Head of caudate nucleus (tissue), 42 donors: ENCODE data around the gene PAK6.
A peak's percentile ranks its signal among the peaks of the same experiment; 100 is the strongest.

Source experiments
- DNase-seq, 42 donors: peaks; one replicate each; pipeline versions ENCODE4 v3.0.0 to v3.0.0-alpha.2; 2020 to 2021; ENCODE audit warnings: mixed read lengths in 7 of 42
- intact Hi-C: fragments of 100-400 bp; cut with DNase I; formaldehyde crosslinking; loops from one replicate; pipeline ENCODE4 v1.15.0; 2022

The PAK6 gene

DNA sequence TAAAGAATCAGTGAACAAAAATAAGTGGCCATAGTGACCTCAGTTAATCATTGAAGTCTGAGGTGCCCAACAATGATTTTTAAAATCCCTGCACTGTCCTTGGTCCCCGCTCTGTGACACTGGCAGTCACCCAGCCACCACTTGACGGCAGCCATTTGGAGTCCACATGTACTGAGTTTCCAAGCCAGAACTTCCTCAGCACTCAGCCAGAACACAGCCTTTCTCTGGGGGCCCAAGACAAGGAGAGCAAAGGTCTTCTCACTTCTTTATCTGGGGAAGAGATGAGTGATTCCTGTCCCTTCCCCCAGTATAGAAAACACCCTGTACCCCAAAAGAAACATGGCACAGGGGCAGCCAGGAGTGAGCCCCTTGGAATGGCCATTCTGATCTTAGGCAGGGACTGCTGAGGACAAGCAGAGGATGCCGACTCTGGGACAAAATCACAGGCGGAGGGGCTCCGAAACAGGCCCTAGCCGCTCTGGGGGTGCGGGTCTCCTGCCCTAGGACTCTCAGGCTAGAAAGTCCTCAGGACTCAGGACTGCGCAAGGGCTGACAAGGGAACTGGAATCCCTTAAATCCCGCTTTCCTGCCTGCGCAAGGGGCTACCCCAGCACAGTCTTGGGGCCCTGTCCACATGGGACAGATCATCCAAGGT lies 12.8 kb downstream of the PAK6 start:
- DNase-seq, result no peak
- intact Hi-C loops, result no loop called here

DNA sequence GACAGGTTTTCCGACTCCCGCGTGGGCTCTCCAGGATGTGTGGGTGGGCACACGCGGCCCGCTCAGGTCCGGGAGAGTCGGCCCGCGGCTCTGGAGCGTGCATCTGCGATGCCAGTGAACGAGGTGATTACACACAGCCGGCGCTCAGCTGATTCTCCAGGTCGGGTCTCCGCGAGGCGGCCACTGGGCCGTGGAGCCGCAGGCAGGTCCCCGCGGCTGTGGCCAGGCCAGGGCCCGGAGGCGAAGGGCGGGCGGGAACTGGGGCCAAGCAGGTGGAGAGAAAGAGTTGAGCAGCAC lies 13.2 kb downstream of the PAK6 start:
- intact Hi-C loops, result no loop called here
- no peak for DNase-seq

GRCh38 chr15:40252438-40253166 lies 13.7 kb downstream of the PAK6 start:
- no peak for DNase-seq
- intact Hi-C loops, result no loop called here

GRCh38 chr15:40253167-40253790 lies 14.4 kb downstream of the PAK6 start:
- intact Hi-C loops, result no loop called here

GRCh38 chr15:40254452-40254851 lies 15.6 kb downstream of the PAK6 start:
- DNase-seq, result no peak
- intact Hi-C loops, result no loop called here

More at GRCh38 chr15:40253167-40253790, 14.4 kb downstream of the PAK6 start:
- no peak for DNase-seq

DNA sequence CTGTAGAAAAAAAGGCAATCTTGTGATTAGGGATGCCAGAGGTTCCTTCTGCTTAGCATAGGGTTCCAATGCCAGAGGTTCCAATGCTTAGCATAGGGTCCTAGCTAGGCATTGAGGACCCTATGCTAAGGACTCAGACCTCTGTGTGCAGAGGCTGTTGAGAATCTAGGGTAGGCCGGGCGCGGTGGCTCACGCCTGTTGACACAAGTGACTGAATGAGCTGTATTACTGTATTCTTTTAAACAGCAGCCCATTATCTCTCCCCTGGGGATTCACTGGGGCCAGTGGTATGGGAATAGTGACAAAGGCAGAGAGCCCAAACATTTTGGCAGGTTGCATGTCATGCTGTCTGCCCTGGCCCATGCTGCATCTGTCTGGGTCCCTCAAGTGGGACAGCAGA lies 16.2 kb downstream of the PAK6 start:
- DNase-seq, result no peak
- intact Hi-C loops, result no loop called here

- peak in 11 of 42 donors; percentile 40 to 75 (median 50) for DNase-seq
- intact Hi-C loops, result no loop called here
Measured at GRCh38 chr15:40256638-40257235, 17.9 kb downstream of the PAK6 start.

DNA sequence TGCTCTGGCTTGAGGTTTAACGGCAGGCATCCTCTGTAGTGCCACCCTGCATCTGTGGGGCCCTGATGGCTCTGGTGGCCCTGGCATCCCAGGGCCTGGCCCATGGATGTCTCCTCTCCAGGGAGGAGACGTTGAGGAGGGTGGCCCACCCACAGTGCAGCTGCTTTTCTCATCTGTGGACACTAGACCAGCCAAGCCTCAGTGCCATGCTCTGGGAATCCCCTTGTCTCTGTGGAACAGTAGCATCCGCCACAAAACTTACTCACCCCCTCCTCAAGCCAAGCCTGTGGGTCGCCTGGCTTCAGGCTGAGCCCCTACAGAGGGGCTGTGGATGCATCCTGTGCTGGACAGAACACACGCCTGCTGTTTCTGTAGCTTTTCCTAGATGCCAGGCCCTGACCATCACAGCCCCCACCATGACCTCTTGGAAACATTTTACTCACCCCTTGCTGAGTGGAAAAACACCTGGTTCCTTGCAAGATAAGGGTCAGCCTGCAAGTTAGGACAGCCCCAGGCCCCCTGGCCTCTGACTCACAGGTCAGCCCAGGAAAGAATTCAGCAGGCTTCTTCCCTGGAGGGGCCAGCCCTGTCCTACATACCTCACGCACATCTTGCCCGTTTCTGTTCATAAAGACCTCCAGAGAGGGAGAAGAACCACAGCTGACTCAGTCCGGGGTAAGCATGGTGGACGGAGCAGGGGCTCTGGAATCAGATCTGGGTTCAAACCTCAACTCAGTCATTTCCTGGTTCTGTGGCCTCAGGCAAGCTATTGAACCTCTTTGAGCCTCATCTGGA lies 19.0 kb downstream of the PAK6 start:
- intact Hi-C loops, result no loop called here
- no peak for DNase-seq

- DNase-seq, result no peak
- intact Hi-C loops, result no loop called here
Measured at GRCh38 chr15:40258544-40258943, 19.7 kb downstream of the PAK6 start.

DNA sequence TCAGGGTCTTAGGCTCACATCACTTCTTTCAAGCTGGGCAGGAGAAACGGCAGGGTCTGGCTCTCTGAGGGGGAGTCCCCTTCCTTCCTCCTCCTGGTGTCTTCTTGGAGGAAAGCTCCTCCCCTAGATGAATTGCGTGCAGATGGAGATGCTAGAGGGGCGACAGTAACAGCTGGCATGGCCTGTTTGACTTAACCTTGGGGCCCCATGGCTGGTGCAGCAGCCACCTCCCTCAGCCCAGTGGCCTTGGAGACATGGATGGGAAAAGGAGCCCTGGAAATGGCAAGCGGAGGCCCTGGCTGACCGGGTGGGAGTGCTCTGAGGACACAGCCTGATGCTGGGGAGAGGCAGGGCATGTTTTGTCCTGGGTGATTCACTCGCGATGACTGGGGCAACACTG lies 20.2 kb downstream of the PAK6 start:
- intact Hi-C loops, result no loop called here
- DNase-seq, result no peak

DNA sequence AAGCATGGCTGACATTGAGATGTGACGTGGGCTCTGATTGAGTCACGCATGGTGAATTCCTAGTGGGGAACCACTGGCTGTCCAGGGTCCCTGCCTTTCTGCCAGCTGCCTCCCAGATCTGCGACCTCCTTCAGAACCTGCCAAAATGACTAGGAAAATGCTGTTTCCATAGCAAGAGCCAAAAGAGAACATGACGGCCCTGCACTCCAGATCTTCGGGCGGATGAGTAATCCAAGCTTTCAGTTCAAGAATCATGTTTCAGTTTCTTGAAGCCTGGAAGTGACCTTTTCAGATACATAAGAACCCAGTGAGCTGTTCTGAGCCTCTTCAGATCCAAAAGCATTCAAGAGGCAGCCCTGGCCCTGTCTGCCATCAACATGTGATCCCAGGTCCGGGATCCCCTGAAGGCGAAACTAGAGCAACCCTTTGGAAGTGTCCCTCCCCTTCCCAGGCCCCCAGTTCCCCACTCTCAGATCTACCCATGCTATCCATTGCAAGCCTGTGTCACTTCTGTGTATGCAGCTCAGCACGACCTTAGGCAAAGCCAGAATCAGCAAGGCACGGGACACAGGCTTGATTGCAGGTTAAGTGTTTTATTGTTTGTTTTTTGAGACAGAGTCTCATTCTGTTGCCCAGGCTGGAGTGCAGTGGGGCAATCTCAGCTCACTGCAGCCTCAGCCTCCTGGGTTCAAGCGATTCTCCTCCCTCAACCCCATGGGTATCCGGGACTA lies 24.3 kb downstream of the PAK6 start:
- intact Hi-C loops, result no loop called here
- DNase-seq, result no peak

DNA sequence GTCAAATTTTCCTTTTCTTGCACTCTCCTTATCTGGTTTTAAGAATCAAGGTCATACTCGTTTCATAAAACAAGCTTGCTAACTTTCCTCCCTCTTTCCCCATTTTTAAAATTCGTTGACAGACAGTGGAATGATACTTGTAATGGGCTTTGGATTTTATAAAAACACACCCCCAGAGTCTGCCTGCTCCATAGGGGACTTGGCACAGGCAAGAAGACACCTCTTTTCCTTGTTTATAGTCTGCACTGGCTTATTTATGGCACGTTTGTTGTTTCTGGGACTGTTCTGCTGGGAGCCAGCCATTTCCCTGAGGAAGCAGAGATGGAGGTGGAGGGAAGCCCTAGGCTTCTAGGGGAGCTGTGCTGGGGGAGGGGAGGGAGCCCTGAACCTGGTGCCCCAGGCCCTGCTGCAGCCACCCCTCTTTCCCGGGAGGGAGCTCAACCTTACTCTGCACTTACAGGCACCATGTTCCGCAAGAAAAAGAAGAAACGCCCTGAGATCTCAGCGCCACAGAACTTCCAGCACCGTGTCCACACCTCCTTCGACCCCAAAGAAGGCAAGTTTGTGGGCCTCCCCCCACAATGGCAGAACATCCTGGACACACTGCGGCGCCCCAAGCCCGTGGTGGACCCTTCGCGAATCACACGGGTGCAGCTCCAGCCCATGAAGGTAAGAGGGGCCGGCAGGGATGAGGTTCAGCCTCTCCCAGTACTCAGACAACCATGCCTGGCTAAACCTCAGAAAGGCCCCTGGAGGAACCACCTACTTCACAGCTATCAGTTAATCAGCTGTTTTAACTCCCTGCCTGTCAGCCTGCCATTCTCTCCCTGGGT lies 25.7 kb downstream of the PAK6 start:
- no peak for DNase-seq
- intact Hi-C loops, result no loop called here

DNA sequence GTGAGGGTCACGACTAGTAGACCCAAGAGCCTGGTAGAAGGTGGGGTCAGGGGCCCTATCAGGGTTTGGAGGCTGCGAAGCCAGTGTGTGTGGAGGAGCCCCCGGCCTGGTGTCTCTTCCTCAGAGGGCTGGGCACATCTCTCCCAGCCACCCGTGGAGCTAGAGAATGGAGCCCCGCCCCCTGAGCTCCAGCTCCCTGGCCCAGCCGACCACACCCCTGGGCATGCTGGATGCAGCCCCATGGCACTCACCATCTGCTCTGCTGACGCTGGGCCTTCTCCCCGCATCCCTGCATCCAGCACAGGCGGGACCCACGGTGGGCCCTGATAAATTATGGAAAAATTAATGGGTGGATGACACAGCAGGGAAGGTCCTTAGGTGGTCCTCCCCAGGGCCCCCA lies 26.5 kb downstream of the PAK6 start:
- no peak for DNase-seq
- intact Hi-C loops, result no loop called here

- intact Hi-C loops, result no loop called here
- DNase-seq, result no peak
Measured at GRCh38 chr15:40265875-40266274, 27.0 kb downstream of the PAK6 start.

- intact Hi-C loops, result no loop called here
- peak in 30 of 42 donors; percentile 20 to 88 (median 62) for DNase-seq
Measured at GRCh38 chr15:40266828-40267304, 28.0 kb downstream of the PAK6 start.

DNA sequence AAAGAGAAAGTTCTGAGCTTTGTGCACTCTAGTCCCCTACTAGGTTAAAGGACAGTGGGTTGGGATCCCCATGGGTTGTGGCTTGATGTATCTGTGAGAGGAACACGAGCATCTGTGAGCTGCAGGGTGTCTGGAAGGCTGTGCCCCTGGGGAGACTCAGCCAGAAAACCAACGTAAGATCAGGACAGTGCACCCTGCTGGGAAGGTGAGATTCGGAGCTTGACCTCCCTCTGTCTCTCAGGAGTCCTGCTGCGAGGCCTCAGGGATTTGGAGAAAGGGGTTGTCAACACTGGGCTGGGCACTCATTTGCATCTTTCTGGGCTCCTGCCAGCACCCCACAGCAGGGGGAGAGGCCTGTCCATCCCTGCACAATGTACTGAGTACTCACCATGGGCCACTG lies 28.8 kb downstream of the PAK6 start:
- no peak for DNase-seq
- intact Hi-C loops, result no loop called here

- intact Hi-C loops, result loop anchor here (5.0 kb wide), 1 partner anchor 222 kb away; no protein-coding TSS in a partner anchor
Measured at GRCh38 chr15:40269604-40270003, 30.7 kb downstream of the PAK6 start.

More at GRCh38 chr15:40269604-40270003, 30.7 kb downstream of the PAK6 start:
- no peak for DNase-seq
